ENCODE measurements around the gene CCNA2.

GRCh38 chr4:121822047-121822446 is 1.6 kb downstream of the CCNA2 start:
- TF ChIP-seq POLR2A (IDR thresholded peaks at IDR 0.05) (no peak), CTCF (IDR thresholded peaks at IDR 0.05) (no peak)
